GM18508 (cell line): ENCODE data around the gene RNF14.
"Not testable (repeated sequence)": the region's sequence is repeated elsewhere in the genome, so short reads cannot be mapped to it uniquely, and the experiment has no call there.

Experiments
- ATAC-seq: cut with Tn5 transposase; IDR thresholded peaks from one replicate; pipeline ENCODE4 v1.9.1; 2021; ENCODE audit warnings: moderate number of reproducible peaks; ENCODE audit not compliant: insufficient read depth, unreplicated experiment

RNF14 gene

DNA sequence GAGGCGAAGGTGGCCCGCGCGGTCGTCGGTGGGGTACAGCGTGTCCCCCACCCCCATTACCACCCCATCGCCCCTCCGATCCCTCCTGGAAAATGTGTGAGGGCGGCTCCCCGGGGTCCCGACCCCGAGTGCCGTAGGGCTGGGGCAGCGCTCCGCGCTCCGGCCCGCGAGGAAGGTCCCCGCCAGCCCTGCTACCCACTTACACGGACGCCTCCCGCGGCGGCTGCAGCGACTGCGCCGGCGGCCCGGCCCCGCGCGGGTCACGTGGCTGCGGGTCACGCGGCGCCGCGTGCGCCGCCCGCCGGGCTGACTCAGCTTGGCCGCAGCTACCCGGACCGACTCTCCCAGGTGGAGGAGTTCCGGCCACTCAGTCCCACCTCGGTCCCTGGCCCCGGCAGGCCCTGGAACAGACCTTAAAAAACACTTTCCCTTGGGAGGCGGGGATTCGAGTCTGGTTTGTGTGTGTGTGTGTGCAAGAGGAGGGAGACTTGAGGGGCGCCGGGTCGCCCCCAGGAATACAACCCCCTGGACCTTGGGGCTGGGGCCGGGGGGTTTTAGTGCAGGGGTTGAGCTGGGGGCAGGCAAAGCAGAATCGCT lies 44.0 kb downstream of the RNF14 start, which contains the start of gene GNPDA1:
TSS of gene GNPDA1 (minus strand) at position 236 of the 597 bp plus-strand sequence. CDS start 992 bp downstream, outside the sequence.
- no peak for ATAC-seq

DNA sequence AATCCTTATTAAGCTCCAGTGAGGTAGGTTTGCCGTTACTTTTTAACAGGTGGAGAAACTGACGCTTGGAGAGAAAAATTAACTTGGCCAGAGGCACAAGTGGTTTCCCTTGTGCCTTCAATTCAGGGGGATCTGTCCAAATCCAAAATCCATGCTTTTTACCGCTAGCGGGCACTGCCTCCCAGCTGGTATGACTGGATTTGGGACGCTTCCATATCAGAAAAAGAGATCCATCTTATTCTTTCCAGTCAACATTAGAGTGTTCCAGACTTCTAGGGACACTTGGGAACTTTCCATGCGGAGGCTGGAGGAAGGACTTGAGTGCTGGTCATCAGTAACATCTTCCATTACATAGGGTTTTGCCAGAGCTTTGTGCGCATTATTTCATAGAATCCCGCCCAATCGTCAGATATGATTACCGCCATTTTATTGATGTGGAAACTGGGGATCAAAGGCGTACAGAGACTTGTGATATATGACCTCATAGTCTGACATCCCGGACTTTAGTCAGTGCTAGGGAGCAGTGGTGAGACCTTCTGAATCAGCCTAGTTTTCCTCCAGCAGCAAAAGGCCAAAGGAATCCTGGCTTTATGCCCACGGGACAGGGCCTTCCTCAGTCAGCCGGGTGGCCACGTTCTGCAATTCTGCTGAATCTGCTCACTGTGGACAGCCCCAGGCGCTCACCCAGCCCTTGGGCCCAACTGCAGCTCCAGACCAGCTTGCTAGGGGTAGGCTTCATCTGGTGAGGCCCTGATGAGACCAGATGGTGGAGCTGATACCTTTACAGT lies 45.0 kb downstream of the RNF14 start:
- ATAC-seq: no peak

DNA sequence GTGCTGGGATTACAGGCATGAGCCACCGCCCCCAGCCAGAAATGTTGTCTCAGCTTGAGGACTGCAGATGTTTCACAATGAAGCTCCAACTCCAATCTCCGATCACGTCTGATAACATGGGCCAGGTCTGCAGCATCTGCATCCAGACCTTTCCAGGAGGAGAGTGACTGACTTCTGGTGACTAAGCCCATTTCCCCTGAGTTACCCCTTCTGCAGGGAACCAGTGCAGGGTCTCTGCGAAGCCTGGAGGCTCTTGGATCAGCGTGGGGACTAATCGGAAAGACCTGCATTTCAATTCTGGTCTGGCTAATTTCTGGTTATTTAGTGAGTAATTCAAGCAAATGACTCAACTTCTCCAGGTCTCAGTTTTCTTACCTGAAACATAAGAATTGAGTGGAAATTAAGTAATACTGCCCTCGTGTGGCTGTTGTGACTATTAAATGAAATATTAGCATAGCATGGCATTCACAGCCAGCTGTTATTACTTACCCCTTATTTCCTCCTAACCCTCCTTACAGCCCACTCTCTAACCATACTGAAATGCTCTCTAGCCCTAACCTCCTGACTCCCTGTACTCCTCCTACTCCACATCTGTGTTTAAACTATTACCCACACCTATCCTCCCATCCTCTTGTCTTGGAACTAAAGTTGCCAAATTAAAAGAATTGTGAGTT lies 46.1 kb downstream of the RNF14 start:
- no peak for ATAC-seq

DNA sequence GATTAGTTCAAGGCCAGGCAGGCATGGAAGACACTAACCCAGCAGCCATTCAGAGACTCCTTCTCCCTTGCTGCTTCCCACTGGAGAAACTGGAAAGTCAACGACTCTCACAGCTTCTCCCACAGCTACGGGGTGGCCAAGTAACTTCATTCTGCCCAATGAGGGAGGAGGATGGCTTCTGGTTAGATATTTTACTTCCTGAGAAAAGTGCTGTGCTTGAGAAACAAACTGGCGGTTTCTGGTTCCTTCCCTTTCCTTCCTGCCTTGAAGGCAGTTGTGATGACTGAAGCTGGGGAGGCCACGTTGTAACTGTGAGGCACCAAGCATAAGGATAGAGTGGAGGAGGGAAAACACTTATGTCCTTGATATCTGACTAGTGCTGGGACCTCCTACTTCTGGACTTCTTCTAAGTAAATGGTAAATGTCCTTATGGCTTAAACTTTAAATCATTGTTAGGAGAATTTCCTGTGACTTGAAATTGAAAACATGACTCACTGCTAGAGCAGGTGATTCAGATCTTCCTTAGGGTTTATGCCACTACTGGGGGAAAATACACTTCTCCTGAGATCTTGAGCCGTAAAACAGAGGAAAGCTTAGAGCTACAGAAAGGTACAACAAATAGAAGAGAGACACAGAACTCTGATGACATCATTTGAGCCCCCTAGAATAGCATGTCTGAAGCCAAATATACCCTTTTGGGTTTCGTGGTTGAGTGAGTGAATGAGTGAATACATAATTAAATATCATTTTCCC lies 47.1 kb downstream of the RNF14 start:
- ATAC-seq: peak; percentile 31

DNA sequence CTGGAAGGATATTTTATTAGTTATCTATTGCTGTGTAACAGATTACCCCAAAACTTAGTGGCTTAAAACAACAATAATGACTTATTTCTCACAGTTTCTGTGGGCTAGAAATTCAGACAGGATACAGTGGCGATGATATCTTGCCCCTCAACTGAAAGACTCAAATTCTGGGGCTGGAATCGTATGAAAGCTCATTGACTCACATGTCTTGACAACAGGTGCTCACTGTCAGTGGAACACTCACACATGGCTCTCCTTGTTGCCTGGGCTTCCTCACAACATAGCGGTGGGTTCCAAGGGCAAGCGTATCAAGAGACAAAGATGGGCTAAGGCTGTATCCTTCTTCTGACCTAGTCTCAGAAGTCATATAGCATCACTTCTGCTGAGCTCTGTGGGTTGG lies 47.7 kb downstream of the RNF14 start:
- peak; percentile 32 for ATAC-seq

DNA sequence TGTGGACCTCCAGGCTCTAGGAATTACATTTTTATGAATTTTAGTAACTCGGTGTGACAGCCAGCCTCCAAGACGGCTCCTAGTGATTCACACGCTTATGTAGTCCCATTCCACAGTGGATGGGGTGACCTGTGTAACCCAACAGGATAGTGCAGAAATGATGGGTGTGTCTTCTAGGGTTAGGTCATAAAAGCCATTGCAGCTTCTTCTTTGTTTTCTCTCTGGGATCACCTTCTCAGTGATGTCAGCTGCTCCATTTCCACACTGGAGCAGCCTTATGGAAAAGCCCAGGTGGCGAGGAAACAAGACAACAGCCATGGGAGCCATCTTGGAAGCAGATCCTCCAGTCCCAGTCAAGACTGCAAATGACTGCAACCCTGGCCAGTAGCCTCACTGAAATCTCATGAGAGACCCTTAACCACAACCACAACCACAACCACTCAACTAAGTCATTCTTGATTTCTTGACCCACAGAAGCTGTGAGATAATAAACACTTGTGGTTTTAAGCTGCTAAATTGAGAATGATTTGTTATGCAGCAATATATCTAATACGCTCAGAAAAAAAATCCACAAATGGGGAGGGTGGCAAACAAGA lies 49.0 kb downstream of the RNF14 start:
- peak; percentile 33 for ATAC-seq

DNA sequence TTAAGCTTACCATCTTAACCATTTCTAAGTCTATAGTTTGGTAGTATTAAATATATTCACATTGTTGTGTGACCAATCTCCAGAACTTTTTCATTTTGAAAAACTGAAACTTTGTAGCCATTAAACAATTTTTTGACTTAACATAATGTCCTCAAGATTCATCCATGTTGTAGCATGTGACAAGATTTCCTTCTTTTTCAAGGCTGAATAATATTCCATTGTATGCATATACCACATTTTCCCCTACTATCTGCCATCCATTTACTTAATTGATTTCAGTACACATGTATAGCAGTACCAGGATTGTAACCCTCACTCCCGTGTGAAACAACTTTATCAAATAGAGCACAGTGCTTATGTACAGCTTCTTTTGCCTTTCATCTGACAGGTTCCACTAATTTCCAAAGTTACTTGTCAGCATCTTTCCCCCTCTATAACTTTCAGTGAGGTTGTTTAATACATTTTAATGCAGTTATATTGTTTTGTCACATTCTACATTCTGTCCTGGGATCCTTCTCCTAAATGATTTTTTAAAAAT lies 51.3 kb downstream of the RNF14 start:
- ATAC-seq: no peak

DNA sequence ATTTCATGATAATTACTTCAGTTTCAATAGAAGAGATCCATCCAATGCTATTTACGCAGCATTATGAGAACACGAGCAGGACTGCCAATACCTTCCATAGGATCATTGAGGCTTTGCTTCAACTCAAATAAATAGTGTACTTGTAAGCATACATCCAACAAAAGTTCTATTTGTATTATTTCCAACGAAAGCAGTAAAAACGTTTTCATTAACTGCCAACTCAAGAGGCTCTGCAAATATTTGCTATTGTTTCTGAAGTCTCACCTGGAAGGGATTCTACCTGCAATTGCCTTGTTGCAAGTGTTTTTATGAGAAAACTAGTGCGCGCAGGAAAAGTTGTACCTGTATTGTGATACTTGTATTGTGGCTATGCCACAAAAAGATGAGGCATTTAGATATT lies 54.9 kb downstream of the RNF14 start:
- ATAC-seq: no peak

DNA sequence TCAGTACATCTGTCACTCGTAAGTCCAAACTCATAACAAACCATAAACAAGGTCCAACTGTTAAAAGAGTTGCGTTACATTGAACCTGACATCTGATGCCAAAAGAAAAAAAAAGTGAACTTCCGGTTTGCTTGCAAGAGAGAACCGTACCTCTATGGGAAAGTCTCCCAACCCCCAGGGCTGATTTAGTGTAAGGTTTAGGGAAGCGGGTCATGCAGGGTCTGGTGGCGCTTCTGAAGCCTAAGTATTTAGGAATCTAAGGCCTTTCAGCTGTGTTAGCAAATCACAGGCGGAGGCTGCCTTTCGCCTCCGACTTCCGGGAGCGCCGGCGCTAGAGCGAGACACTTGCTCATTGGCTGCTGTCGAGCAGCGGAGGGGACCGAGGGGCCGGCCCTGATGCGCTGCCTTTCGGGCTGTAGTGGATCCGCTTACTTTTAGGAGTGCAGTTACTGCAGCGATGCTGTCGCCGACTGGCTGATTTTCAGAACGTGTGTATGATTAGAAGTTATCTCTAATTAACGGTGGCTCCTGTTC lies 55.9 kb downstream of the RNF14 start:
- ATAC-seq: peak; percentile 91

DNA sequence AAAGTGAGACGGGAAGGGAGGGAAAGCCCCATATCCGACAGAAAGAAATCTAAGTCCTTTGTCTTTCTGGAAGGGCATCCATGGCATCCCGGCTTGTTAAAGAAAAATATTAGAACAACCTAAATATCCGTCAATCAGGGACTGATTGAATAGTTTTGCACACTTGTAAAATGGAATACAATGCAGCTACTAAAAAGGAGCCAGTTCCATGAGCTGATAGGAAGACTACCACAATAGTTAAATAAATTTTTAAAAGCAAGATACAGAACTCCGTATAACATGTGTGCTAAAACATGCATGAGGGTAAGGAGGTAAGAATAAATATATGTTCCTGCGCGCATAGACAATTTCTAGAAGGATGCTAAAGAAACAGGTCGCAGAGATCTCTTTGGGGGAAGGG lies 56.7 kb downstream of the RNF14 start:
- ATAC-seq: no peak

DNA sequence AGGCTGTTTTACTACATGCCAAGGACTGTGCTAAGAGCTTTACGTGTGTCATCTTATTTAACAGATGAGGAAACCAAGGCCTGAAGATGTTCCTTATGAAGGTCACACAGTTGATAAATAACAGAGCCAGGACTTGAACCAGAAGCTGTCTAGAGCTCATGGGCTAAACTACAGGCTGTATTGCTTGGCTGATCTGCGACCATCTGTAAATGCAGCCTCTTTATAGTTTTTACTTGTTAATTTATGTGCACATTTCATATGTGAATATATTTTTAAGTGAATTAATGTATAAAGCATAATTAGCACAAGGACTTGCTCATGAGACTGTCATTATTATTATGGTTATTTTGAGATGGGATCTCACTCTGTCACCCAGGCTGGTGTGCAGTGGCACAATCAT lies 63.2 kb downstream of the RNF14 start:
- no peak for ATAC-seq

DNA sequence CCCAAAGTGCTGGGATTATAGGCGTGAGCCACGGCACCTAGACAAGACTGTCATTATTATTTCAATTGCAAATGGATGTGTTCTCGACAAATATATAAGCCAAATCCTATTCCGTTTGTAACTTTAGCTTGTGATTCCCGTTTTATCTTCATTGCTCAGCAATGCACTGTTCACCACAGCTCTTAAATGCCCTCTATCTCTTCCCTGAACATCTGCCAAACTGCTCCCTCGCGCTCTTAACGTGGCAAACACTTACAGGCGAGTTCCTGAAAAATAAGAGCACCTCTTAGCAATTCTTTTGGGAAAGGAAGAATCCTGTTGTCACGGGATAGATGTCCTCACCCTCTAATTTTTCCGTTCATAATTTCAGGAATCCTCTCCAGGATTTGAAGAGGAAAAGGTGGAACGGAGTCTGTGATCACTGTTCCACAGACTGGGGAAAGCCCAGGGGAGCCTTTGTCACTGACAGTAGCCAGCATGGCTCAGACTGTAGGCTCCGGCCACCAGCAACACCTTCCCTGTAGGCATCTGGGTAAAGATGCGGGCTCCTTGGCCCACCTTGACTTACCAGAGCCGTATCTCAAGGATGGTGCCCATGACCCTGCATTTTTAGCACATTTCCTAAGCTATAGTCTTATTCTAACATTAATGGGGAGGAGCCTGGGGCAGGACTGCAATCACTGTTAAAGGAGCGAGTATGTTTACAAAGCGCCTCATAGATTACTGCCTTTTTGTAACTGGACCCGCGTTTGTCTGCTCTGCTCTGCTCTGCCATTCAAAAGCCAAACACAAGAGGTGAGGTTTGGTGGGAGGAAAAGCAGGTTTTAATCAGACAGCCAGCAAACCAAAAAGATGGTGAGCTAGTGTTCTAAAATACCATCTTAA lies 64.1 kb downstream of the RNF14 start:
- no peak for ATAC-seq

DNA sequence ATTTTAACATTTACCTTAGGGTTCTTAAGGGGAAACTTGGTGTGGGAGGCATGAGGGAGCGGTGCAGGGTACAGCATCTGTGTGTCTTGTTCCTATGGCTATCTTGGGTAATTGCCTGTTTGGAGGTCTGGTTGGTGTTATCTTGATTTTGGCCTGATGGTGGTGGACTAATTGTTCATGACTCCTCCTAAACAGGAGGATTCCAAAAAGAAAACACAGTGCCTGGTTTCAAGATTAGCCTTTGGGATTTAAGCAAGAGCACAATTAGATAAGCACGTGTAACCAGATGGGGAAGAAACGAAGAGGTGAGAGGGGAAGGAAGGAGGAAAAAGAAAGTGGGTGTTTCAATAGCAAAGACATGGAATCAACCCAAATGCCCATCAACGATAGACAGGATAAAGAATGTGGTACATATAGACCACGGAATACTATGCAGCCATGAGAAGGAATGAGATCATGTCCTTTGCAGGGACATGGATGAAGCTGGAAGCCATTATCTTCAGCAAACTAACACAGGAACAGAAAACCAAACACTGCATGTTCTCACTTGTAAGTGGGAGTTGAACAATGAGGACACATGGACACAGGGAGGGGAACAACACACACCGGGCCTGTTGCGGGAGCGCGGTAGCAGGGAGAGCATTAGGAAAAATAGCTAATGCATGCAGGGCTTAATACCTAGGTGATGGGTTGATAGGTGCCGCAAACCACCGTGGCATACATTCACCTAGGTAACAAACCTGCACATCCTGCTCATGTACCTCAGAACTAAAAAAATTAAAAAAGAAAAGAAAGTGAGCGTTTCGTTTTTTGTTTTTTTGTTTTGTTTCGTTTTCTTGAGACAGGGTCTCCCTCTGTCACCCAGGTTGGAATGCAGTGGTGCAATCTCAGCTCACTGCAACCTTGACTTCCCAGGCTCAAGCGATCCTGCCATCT lies 65.0 kb downstream of the RNF14 start:
- ATAC-seq: not testable (repeated sequence)

DNA sequence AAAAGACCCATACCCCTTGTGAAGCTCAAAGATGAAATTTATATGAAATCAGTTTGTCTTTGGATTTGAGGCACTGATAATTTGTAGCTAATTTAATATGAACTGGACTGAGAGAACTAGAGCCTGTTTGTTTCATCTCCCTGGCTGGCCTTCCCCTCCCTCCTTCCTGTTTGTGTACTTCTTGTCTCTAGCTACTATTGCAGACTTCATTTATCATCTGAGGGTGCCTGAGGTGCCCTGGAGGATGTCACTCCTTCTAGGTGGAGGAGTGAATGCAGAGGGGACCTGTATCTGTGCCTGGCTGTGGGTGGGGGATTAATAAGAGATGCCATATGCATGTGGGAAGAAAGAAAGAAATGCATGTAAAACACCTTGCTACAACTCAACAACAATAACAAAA lies 66.1 kb downstream of the RNF14 start:
- no peak for ATAC-seq

DNA sequence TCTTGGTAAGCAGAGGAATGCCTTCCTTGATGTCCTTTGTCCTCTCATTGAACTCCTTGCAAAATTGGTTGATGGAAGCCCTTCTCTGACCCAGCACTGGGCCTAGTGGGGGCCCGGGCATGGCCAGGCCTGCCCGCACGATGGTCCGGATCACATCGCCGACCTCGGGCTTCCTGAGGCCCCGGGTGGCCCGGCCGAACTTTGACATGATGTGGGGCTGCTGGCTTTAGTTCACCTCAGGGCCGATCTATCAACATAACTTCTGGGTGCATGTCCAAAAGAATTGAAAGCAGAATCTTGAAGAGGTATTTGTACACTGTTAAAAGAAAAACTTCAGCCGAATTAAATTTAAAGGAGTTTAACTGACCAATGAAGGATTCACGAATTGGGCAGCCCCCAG lies 68.0 kb downstream of the RNF14 start:
- ATAC-seq: no peak

DNA sequence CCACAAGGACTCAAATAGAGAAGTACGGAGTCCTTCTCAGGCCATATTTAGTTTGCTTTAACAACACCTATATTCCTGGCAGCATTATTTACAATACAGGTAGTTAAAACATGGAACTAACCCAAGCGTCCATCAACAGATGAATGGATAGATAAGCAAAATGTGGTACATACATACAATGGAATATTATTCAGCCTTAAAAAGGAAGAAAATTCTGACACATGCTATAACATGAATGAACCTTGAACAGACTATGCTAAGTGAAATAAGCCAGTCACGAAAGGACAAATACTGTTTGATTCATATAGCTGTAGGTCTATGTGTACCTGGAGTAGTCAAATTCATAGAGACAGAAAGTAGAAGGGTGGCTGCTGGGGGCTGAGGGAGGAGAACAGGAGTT lies 68.7 kb downstream of the RNF14 start:
- not testable (repeated sequence) for ATAC-seq

DNA sequence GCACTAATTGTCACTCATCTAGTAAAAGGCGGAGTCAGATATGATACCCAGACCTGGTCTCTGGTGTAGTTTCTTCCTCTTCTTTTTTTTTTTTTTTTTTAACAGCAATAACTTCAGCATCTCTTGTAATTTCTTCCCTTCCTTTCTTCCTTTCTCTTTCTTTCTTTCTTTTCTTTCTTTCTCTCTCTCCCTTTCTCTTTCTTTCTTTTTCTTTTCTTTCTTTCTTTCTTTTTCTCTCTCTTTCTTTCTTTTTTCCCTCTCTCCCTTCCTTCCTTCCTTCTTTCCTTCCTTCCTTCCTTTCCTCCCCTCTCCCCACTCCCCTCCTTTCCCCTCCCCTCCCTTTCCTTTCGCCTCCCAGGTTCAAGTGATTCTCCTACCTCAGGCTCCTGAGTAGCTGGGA lies 69.8 kb downstream of the RNF14 start:
- ATAC-seq: no peak
